Hippocampal formation (tissue), 2 donors: Measurements from ENCODE around the gene CIRBP.
"Not testable (repeated sequence)": the region's sequence is repeated elsewhere in the genome, so short reads cannot be mapped to it uniquely, and the experiment has no call there.

Experiments used
- DNase-seq, 2 donors: peaks; one replicate each; lab custom pipeline; 2025; lab: John Stamatoyannopoulos, UW

The CIRBP gene

DNA sequence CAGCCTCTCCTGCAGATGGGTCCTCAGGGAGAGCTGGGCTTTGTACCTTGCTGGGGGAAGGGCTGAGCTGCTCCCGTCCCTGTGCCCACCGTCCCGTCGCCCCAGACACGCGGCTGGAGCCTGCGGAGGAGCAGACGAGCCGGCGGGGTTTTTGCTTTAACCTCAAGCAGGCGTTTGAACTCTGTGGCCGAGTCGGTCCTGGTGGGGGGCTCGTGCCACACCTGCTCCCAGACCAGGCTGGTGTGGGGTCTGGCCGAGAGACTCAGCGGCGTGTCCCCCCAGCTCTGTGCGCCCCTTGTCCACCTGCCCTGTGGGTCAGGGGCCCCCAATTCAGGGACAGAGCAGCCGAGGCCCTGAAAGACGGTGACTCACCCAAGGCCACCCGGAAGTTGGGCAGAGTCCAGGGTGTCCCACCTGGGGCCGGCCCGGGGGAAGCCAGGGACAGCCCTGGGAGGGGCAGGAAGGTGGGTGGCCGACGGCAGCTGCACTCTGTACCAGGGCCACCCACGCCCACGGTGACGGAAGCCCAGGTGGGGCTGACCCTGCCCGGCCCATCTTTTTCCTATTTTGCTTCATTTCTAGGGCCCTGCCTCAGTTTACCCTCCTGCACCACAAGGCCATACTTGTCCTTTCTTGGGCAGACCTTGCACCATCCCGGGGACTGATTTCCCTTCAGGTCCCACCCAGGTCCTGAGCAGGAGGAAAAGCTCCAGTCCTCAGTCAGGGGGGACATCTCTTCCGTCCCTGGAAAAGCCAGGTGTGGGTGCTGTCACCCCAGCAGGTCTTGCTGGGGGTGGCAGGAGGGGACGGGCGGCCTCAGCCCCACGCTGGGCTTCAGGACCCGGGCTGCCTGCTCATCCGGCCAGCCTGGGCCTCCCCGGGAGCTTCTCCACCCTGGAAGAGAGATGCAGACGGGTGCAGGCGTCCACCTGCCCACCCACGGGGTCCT lies 21.8 kb downstream of the CIRBP start:
- DNase-seq: no peak

DNA sequence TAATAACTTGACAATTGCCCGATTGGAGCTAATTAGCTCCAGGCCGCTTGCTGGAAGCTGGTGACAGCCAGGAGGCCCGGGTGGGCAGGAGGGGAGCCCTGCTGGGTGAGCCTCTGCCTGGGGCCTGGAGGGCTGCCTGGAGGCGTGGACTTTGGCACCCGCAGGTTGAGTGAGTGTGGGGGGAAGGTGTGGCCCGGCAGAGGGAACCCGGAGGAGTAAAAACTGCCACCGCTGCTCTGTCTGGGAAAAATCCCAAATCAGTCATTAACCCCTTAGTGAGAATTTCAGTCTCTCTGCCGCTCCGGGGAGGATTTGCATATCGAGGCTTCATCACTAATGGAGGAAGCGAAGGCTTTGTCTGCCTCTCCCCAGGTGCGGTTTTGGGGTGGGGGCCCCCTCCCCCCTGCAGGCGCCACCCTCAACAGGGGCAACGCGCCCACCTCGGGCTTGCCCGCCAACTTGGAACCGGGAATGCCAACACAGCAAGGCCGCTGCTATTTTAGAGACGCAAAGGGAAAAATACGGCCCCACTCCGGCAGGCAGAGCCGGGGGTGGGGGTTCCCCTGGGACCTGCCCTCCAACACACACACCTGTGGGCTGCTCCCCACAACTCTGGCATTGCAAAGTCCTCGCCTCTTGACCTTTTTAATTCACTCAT lies 22.8 kb downstream of the CIRBP start:
- DNase-seq: no peak

DNA sequence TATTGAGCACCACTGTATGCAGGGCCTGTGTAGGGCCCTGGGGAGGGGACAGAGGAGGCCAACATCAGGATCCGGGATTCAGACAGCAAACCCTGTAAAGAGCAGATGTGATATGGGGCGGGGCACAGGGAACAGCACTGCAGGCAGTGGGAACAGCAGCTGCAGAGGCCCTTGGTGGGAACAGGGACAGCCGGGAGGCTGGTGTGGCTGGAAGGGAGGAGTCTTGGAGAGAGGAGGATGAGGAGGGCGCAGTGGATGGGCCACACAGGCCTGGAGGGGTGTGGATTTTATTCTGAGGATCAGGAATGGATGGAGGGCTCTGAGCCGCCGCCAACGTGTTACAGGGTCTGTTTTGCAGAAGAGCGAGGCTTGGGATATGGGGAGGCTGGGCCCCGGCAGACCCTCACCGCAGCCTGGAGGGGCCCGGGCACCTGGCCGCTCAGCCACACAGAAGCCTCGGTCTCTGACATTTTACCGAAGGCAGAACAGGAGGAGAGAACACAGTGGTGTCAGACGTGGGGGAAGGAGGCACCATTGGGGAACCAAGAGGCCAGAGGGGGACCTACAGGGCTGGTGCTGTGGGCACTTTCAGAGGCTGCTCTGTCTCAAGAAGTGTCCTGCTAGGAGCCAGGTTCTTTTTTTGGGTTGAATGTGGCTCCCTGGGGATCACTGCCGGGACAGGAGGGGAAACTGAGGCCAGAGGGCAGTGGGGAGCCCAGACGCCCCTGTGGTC lies 23.5 kb downstream of the CIRBP start:
- no peak for DNase-seq

DNA sequence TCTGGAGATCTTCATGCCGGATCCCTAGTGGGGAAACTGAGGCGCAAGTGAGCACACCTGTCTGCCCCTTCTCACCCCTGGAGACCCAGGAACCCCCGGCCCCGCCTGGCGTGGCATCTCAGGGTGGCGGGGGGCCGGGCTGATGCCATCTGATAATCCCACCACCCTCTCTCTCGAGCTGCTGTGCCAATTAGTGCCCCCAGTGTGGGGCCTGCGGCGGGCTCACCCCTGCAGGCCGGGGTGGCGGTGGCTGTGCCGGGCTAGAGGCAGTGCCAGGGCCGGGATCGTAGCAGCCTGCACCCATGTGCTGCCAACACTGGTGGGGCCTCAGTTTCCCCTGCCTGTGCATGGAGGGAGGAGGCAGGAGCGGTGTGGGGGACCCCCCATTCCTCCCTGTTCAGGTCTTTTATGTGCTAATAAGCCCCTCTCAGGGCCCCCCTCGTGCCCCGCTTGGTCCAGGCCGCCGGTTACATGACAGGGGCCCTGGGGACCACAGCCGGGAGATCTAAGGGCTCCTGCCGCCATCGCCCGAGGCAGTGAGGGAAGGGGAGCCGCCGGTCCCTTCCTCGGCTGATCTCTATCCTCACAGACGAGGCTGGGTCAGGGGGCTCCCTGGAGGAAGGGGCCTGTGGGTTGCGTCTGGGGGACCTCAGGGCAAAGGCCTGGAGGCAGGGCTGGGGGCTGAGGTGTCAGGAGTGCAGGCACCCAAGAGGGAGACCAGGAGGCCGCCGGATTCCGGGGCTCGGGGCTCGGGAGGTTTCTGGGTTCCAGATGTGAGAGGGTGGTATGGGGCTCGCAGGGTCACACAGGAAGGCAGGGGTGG lies 24.9 kb downstream of the CIRBP start:
- no peak for DNase-seq

DNA sequence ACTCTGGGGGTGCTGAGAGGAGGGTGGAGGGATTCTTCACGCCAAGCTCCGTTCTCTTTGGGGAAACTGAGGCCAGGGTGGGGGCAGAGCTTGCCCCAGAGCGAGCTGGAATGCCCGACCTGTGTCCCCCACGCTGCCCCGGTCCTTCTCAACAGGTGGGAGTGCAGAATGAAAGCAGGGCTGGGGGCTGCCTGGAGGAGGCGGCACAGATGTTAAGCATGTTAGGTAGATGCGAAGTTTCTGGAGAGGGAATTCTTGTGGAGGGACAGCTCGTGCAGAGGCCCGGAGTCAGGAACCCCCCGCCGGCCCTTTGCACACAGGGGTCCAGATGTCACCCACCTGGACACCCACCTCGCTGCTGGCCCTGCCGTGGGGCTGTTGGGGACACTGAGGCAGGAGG lies 25.6 kb downstream of the CIRBP start:
- no peak for DNase-seq

DNA sequence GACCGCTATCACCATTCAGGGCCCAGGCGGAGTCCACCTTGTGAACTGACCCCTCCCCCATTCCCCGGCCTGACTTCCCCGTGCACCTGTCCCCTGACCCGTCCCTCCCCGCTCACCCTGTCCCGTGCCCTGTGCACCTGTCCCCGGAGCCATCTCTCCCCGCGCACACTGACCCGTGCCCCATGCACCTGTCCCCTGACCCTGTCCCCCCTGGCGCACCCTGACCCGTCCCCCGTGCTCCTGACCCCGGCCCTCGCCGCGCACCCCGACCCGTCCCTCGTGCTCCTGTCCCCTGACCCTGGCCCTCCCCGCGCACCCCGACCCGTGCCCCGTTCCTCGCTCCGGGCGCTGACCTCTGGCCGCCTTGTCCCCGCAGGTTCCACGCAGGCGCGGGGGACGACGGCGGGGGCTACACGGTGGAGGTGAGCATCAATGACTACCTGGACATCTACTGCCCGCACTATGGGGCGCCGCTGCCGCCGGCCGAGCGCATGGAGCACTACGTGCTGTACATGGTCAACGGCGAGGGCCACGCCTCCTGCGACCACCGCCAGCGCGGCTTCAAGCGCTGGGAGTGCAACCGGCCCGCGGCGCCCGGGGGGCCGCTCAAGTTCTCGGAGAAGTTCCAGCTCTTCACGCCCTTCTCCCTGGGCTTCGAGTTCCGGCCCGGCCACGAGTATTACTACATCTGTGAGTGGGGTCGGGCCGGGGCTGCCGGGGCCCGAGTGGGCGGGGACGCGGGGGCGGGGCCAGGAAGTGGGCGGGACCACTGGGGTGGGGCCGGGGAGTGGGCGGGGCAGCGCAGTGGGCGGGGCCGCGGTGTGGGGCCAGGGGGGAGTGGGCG lies 26.3 kb downstream of the CIRBP start:
- no peak for DNase-seq

DNA sequence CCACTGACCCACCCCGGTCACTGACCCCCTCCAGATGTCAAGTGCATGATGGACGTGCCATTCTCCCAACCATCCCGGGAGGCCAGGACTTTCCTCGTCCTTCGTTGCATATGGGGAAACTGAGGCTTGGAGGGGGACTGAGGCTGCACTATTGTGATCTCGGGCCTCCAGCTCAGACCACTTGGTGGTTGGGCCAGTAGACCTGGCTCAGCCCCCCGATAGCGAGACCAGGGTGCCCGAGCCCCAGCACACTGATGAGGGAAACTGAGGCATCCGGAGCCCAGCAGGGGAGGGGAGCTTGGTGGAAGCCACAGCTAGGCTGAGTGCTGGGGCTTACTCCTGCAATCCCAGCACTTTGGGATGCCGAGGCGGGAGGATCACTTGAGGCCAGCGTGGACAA lies 26.9 kb downstream of the CIRBP start:
- DNase-seq: no peak

DNA sequence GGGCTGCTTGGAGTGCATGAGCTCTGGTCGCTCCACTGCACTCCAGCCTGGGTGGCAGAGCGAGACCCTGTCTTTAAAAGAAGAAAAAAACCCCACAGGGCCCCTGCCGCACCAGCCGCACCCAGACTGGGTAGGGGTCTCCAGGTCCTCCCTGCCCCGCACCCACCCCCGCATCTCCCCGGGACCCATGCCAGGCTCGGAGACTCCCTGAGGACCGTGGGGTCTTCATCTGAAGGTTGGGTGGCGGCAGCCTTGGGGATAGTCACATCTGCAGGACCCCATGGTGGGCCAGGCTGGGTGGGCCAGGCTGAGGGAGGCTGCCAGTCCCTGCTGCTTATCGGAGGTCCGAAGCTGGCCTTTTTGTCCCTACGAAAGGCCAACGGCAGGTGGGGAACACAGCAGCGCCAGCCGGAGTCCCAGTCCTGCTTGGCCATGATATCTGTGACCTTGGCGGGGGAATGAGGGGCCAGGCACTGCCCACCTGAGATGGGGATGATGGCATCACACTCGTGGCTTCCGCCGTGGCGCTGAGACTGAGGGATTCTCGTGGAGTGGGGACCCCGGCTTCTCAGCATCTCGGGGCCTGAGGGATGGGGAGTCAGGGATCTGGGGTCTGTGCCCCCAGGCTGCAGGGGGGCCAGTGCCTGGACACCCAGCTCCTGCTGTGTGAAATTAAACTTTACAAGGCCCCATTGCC lies 27.6 kb downstream of the CIRBP start:
- DNase-seq: no peak

DNA sequence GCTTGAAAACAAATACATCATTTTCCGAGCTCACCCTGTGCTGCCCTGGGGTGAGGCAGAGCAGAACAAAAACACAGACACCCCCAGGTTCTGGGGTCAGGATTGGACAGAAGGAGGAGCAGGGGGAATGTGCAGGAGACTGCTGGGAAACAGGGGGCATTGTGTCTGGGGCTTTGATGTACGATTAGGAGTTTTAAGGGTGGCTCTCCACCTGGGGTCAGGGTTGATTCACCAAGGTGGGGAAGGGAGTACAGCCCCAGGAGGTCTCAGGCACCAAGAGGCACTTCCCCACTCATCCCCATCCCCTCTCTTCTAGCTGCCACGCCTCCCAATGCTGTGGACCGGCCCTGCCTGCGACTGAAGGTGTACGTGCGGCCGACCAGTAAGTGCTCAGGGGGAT lies 29.1 kb downstream of the CIRBP start:
- no peak for DNase-seq

DNA sequence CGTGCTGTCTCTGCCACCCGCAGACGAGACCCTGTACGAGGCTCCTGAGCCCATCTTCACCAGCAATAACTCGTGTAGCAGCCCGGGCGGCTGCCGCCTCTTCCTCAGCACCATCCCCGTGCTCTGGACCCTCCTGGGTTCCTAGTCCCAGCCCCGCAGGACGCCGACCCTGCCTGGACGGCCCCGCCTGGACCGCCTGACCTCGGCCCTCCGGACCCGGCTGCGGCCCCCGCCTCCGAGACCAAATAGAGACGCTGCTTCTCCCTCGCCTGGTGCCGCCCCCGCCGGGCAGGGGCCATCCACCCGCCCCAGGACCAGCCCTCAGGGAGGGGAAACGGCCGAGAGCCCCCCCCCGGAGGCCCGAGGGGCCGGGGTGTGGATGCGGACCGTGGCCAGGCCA lies 30.7 kb downstream of the CIRBP start:
- DNase-seq: no peak

DNA sequence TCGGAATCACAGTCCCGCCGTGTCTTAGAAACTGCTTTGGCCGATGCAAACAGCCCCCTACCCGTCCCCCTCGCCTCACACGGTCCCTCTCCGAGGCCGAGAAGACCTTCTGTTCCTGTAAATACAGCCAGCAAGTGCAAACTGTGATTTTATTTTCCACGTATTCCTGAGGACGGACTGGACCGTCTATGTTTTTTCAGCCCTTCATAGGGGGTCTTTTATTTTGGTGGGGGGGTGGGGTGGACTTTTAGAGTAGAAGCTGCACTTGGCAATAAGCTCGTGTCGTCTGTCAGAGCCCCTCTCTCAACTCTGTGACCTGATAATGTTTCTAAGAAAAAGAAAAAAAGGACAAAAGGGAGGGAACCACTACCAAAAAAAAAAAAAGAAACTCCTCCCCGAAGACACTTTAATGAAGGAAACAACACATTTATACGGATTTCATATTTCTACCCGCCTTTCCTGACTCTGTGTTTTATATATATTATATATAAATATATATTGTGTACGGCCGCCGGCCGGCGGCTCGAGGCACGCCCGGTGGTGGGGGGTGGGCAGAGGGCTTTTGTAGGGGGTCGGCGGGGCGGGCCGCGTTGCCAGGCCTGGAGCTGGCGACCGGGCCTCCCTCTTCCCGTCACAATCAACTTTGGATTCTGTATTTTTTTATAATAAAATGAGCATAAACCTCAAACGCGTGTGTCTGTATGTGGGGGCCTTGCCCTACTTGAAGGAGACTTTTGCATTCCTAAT lies 31.8 kb downstream of the CIRBP start:
- DNase-seq: no peak

DNA sequence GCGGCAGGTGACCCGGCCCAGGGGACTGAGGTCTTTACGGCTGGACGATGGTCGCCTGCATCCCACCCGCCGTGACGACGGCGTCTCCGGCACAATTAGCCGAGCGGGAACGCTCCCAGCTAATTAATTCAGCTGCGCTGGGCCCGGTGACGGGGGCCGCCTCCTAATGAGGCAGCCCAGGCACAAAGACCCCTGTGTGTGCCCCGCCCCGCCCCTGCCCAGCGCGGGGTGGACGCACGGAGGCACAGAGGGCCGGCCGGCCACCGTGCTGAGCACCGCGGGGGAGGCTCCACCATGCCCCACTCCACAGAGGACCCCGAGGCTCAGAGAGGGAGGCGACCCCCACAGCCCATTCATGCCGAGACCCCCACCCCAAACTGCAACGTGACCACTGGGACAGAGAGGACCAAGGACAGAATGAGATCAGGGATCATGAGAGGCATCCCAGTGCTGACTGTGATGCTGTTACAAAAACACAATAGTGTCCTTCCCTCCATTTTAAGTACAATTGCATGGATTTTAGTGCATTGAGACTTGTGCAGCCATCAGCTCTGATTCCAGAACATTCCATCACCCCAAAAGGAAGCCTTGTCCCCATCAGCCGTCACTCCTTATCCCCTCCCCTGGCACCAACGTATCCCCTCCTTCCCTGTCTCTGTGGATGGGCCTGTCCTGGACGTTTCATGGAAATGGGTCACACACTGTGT lies 33.6 kb downstream of the CIRBP start:
- peak; percentile 47 to 69 for DNase-seq

DNA sequence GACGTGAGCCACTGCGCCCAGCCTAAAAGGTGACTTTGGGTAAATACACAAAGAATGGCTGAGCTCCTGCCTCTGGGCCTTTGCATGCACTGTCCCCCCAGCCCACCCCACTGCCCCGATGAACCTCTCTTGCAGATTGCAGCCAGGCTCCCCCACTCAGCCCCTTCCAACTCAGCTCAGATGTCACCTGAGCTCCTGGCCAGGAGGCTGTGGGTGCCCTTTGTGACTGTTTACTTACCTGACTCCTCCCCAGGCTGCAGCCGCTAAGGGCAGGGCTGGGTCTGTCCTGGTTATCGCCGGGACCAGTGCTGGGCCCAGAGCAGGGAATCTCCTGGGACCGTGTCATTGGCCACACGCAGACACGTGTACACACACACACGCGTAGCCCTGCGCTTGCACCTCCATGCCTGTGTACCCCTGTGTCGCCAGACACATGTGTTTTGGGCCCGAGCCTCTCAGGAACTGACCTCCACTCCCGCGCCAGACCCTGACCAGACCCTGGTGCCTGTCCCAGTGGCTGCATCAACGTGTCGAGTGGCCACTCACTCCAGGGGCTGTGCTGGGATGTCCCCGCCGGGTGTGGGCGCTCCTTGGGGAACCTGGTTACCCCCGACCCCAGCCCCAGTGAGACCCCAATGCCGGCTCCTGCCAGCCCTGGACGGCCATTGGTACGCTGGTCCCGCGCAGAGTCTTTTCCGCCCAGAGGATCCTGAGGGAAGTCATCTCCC lies 35.2 kb downstream of the CIRBP start:
- no peak for DNase-seq

DNA sequence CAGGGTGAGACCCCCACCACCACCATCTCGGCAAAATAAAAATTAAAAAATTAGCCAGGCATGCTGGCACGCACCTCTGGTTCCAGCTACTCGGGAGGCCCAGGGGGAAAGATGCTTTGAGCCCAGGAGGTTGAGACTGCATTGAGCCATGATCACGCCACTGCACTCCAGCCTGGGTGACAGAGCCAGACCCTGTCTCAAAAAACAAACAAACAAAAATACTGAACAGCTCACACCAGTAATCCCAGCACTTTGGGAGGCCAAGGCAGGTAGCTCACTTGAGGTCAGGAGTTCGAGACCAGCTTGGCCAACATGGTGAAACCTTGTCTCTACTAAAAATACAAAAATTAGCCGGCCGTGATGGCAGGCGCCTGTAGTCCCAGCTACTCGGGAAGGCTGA lies 36.2 kb downstream of the CIRBP start:
- DNase-seq: not testable (repeated sequence)

DNA sequence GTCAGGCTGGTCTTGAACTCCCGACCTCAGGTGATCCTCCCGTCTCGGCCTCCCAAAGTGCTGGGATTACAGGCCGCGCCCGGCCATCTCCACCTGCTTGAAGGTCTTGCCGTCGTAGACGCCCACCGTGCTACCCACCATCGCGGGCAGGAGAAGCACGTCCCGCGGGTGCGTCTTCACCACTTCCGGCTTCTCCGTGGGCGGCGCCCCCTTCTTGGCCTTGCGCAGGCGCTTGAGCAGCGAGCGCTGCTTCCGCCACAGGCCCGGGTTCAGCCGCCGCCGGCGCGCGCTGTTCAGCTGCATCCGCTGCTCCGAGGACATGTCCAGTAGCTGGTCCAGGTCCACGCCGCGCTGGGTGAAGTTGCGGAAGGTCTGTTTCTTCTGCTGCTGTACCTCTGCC lies 38.2 kb downstream of the CIRBP start:
- DNase-seq: no peak

DNA sequence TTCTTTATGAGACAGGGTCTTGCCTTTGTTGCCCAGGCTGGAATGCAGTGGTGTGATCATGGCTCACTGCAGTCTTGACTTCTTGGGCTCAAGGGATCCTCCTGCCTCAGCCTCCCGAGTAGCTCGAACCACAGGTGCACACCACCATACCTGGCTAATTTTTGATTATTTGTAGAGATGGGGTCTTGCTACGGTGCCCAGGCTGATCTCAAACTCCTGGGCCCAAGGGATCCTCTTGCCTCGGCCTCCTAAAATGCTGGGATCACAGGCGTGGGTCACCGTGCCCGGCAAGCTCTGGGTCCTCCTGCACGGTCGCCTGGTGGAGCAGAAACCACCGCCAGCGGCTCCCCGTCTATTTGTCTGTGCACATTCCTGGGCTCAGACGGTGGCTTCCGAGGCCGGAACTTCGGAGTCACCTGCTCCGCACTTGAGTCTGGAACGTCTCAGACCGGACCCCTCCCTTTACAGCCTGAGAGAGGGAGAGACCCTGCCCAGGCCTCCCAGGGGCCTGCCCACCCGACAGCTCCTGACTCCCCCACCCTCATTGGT lies 38.7 kb downstream of the CIRBP start:
- no peak for DNase-seq

DNA sequence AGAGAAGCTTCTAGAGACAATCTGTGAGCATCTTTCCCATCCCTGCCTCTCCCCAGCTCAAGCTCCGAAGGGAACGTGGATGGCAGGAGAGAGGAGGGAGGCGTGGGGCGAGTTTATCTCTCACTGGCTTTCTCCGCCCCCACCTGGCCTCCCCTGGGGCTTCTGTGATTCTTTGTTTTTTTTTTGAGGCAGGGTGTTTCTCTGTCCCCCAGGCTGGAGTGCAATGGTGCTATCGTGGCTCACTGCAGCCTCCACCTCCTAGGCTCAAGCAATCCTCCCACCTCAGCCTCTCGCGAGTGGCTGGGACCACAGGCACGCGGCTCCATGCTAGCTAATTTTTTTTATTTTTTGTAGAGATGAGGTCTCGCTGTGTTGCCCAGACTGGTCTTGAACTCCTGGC lies 39.6 kb downstream of the CIRBP start:
- no peak for DNase-seq
